Kasumi-1 (cell line): ENCODE data around the gene KMT2B.

Experiments used
- DNase-seq, 2 experiments: peaks; one replicate each; lab custom pipeline; 2025; lab: John Stamatoyannopoulos, UW

Gene KMT2B

DNA sequence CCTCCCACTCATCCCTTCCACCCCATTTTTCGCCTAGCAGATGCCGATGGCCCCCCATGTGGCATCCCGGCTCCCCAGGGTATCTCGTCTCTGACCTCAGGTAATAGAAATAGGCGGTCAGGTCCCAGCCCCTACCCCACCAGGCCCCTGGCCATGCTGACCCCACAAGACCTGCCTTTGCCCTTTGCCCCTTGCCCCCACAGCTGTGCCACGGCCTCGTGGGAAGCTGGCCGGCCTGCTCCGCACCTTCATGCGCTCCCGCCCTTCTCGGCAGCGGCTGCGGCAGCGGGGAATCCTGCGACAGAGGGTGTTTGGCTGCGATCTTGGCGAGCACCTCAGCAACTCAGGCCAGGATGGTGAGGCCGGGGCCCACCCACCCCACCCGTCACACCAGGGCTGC is 62.9 kb downstream of the KMT2B start:
- DNase-seq, result no peak

DNA sequence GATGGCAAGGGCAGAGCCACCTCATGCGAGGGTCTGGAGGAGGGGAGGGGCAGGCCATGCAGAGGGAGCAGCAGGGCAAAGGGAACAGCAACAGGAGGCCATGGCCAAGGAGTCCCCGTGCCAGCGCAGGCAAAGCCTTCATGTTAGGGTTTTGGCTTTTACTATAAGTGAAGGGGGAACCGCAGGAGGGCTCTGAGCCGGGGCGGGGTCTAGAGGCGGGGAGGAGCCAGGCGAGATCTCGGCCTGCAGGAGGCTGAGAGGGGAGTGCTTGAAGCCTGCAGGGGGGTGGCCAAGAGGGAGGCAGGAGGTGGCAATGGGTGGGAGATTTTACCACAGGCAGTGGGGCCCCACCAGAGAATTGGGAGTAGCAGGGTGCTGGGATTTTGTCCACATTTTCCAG is 63.8 kb downstream of the KMT2B start:
- DNase-seq, result no peak

DNA sequence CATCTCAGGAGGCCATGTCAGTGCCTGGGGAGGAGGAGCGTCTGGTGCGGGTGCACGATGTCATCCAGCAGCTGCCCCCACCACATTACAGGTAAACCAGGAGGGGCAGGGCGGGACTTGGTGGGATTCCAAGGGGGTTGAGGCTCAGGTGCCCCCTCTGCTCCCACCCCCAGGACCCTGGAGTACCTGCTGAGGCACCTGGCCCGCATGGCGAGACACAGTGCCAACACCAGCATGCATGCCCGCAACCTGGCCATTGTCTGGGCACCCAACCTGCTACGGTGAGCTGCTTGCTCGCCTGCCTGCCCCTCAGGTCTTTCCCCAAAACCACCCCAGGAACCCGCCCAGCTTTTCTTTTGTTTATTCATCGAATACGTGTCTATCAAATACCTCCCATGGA is 64.8 kb downstream of the KMT2B start:
- no peak for DNase-seq

DNA sequence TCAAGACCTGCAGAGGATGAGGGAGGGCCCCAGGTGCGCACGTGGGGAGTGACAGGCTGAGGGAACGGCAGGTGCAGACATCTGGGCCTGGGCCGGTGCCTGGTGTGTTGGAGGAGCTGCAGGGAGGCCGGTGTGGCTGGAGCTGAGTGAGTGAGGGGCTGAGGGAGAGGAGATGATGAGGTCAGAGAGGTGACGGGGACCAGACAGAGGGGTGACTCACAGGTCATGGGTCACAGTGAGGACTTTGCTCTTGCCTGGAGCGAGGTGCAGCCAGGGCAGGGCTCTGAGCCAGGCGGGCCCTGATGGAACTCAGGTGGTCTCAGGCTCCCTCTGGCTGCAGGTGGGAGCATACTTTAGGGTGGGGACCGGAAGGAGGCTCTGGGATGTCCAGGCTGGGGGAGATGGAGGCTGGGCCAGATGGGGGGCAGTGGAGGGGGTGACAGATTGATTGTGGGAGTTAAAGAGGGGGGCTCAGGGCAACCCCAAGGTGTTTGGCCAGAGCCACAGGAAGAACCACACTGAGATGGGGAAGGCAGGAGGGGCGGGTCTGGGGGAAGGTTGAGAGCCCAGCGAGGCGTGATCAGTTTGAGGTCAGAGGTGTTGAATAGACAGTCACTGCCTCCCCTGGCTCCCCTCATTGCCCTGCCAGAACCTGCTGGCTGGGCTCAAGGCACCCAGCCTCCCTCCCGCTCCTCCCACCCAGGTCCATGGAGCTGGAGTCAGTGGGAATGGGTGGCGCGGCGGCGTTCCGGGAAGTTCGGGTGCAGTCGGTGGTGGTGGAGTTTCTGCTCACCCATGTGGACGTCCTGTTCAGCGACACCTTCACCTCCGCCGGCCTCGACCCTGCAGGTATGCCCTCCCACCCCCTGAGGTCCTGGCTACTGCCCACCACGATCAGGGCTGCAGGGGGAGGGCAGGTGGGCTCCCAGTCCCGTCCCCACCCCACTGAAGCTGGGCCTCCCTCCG is 65.9 kb downstream of the KMT2B start:
- no peak for DNase-seq

DNA sequence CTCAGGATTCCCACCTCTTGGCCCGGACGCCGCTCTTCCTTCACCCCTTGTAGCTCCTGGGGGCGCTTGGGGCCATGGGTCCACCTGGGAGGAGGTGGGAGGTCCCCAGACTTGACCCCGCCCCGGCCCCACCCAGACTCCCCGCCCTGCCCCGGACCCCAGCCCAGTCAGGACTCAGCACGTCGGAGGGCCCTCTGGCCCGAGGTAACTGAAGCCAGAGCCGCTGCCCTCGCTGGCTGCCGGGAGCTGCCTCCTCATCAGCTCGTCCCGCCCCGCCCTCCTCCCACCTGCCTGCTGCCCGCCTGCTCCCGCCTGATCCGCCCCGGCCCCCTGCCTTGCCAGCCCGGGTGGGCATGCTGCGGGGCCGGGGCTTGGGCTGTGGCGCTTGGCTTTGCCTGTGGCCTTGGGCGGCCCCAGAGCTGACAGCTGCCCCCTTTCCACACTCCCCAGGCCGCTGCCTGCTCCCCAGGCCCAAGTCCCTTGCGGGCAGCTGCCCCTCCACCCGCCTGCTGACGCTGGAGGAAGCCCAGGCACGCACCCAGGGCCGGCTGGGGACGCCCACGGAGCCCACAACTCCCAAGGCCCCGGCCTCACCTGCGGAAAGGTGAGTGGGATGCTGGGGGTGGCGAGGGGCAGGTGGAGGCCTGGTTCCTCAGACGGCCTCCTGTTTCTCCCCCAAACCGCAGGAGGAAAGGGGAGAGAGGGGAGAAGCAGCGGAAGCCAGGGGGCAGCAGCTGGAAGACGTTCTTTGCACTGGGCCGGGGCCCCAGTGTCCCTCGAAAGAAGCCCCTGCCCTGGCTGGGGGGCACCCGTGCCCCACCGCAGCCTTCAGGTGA is 66.9 kb downstream of the KMT2B start:
- no peak for DNase-seq

DNA sequence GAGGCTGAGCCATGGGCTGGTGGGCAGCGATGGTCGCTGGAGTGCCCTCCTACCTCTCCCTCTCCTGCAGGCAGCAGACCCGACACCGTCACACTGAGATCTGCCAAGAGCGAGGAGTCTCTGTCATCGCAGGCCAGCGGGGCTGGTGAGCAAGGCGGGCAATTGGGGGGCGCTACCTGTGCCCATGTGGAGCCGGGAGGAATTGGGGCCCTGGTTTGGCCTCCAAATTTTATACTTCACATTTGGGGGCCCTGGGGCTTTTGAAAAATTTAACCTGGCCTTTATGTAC is 67.5 kb downstream of the KMT2B start:
- no peak for DNase-seq

DNA sequence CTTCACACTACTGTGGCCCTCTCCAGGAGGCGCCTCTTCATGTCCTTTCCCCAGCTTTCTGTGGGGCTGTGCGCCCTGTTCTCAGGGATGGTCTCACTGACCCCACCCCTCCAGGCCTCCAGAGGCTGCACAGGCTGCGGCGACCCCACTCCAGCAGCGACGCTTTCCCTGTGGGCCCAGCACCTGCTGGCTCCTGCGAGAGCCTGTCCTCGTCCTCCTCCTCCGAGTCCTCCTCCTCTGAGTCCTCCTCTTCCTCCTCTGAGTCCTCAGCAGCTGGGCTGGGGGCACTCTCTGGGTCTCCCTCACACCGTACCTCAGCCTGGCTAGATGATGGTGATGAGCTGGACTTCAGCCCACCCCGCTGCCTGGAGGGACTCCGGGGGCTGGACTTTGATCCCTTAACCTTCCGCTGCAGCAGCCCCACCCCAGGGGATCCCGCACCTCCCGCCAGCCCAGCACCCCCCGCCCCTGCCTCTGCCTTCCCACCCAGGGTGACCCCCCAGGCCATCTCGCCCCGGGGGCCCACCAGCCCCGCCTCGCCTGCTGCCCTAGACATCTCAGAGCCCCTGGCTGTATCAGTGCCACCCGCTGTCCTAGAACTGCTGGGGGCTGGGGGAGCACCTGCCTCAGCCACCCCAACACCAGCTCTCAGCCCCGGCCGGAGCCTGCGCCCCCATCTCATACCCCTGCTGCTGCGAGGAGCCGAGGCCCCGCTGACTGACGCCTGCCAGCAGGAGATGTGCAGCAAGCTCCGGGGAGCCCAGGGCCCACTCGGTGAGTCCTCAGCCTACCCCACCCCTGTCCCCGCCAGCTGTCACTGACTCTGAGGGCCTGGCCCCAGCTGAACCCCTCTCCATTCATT is 68.7 kb downstream of the KMT2B start:
- no peak for DNase-seq

DNA sequence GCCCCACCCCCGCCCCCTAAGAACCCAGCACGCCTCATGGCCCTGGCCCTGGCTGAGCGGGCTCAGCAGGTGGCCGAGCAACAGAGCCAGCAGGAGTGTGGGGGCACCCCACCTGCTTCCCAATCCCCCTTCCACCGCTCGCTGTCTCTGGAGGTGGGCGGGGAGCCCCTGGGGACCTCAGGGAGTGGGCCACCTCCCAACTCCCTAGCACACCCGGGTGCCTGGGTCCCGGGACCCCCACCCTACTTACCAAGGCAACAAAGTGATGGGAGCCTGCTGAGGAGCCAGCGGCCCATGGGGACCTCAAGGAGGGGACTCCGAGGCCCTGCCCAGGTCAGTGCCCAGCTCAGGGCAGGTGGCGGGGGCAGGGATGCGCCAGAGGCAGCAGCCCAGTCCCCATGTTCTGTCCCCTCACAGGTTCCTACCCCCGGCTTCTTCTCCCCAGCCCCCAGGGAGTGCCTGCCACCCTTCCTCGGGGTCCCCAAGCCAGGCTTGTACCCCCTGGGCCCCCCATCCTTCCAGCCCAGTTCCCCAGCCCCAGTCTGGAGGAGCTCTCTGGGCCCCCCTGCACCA is 69.5 kb downstream of the KMT2B start:
- no peak for DNase-seq
